ENCODE measurements around the gene PTPRA. TPM values are rescaled to one million over a fixed set of nuclear protein-coding genes. Genes with fewer than 3 reads are reported as not detected.

Gene PTPRA
- total RNA-seq, 1 donor from 2014 or later, result 43.6 TPM

- no peak for TF ChIP-seq CTCF (IDR thresholded peaks at IDR 0.05)
- ChIA-PET CTCF (no interaction called here), POLR2A (interaction anchor here (3.0 kb wide), 1 partner anchor 34 kb away, joined by 17 read pairs; the partner anchor contains the start of gene PTPRA)
- ATAC-seq (ENCODE audit: low read depth) (no peak), DNase-seq (no peak)
- Mint-ChIP-seq H3K4me1 (peaks cover 28% of the 10 kb centered on the region), H3K36me3 (ENCODE audit: low read depth) (peaks cover 13% of the 10 kb centered on the region), H3K9me3 (no peaks in the 10 kb centered on the region), H3K27me3 (no peaks in the 10 kb centered on the region), H3K27ac (peak overlapping the region; percentile 35), H3K4me3 (no peak overlapping the region)
- intact Hi-C loops (cut with micrococcal nuclease), result no loop called here
Measured at GRCh38 chr20:2838170-2838797, 35.0 kb upstream of the PTPRA start.

GRCh38 chr20:2838847-2839671 is 34.2 kb upstream of the PTPRA start:
- no peak for DNase-seq
- no peak for ATAC-seq (ENCODE audit: low read depth)
- Mint-ChIP-seq H3K27ac (peak overlapping the region; percentile 67), H3K27me3 (no peaks in the 10 kb centered on the region), H3K4me1 (peaks cover 28% of the 10 kb centered on the region), H3K9me3 (no peaks in the 10 kb centered on the region), H3K36me3 (ENCODE audit: low read depth) (peaks cover 13% of the 10 kb centered on the region), H3K4me3 (peak overlapping the region; percentile 80)
- TF ChIP-seq CTCF (IDR thresholded peaks at IDR 0.05), result no peak
- CTCF ChIA-PET, result no interaction called here
- intact Hi-C loops (cut with micrococcal nuclease), result no loop called here
- POLR2A ChIA-PET, result interaction anchor here (3.0 kb wide), 1 partner anchor 33 kb away, joined by 17 read pairs; the partner anchor contains the start of gene PTPRA

GRCh38 chr20:2839732-2840137 is 33.5 kb upstream of the PTPRA start:
- intact Hi-C loops (cut with micrococcal nuclease), result loop anchor here (1.0 to 10.0 kb wide), 6 partner anchors 34 to 365 kb away; partner anchors contain the start of genes CPXM1, EBF4, NOP56 and PTPRA
- H3K4me1 Mint-ChIP-seq, result peaks cover 28% of the 10 kb centered on the region
- no peaks in the 10 kb centered on the region for H3K27me3 Mint-ChIP-seq
- CTCF ChIA-PET, result no interaction called here
- POLR2A ChIA-PET, result interaction anchor here (0.7 to 3.0 kb wide), 8 partner anchors 8 to 369 kb away, joined by 3 to 17 read pairs (median 7); partner anchors contain the start of genes NOP56, PTPRA and SNRPB
- peak overlapping the region; percentile 67 for H3K27ac Mint-ChIP-seq
- no peak for ATAC-seq (ENCODE audit: low read depth)
- no peak for TF ChIP-seq CTCF (IDR thresholded peaks at IDR 0.05)
- H3K9me3 Mint-ChIP-seq, result no peaks in the 10 kb centered on the region
- DNase-seq, result no peak
- H3K4me3 Mint-ChIP-seq, result peak overlapping the region; percentile 80
- H3K36me3 Mint-ChIP-seq (ENCODE audit: low read depth), result peaks cover 15% of the 10 kb centered on the region

GRCh38 chr20:2840138-2840966 is 32.9 kb upstream of the PTPRA start, which contains the start of the genes PCED1A and VPS16:
TSS of gene PCED1A (minus strand) at chr20:2840655. CDS start at chr20:2839912, 743 bp downstream.
TSS of gene VPS16 (plus strand) at chr20:2840745. CDS start at chr20:2840775, 30 bp downstream.
- intact Hi-C loops (cut with micrococcal nuclease), result loop anchor here (1.0 to 10.0 kb wide), 6 partner anchors 33 to 366 kb away; partner anchors contain the start of genes CPXM1, EBF4, NOP56 and PTPRA
- ChIA-PET CTCF (no interaction called here), POLR2A (interaction anchor here (0.7 to 3.0 kb wide), 12 partner anchors 8 to 370 kb away, joined by 3 to 17 read pairs (median 4); partner anchors contain the start of genes NOP56, PTPRA and SNRPB)
- DNase-seq (peak; percentile 96), ATAC-seq (ENCODE audit: low read depth) (peak; percentile 92)
- Mint-ChIP-seq H3K36me3 (ENCODE audit: low read depth) (peaks cover 12% of the 10 kb centered on the region), H3K4me1 (peaks cover 28% of the 10 kb centered on the region), H3K4me3 (peak within 1 kb of the TSS; percentile 86), H3K27ac (peak within 1 kb of the TSS; percentile 82), H3K9me3 (no peaks in the 10 kb centered on the region), H3K27me3 (no peaks in the 10 kb centered on the region)
- no peak for TF ChIP-seq CTCF (IDR thresholded peaks at IDR 0.05)

Measured in activated B cell treated with CpG ODN at 0.5 μM for 24 hours (primary cell).